ENCODE measurements around the gene CFAP74.

CFAP74 gene

GRCh38 chr1:2039251-2039650 is 35.7 kb upstream of the CFAP74 start:
- no peak for DNase-seq

GRCh38 chr1:2038229-2038628 is 34.6 kb upstream of the CFAP74 start:
- DNase-seq = no peak

- no peak for DNase-seq
Measured at GRCh38 chr1:2037314-2037979, 33.9 kb upstream of the CFAP74 start.

GRCh38 chr1:2036287-2036686 is 32.7 kb upstream of the CFAP74 start:
- no peak for DNase-seq

- DNase-seq = no peak
Measured at GRCh38 chr1:2033165-2033564, 29.6 kb upstream of the CFAP74 start.

GRCh38 chr1:2032737-2033136 is 29.2 kb upstream of the CFAP74 start:
- no peak for DNase-seq

- no peak for DNase-seq
Measured at GRCh38 chr1:2031546-2032540, 28.3 kb upstream of the CFAP74 start.

- DNase-seq = no peak
Measured at GRCh38 chr1:2030076-2030871, 26.7 kb upstream of the CFAP74 start.

- DNase-seq = no peak
Measured at GRCh38 chr1:2029561-2029960, 26.0 kb upstream of the CFAP74 start.

GRCh38 chr1:2028870-2029560 is 25.4 kb upstream of the CFAP74 start:
- DNase-seq = no peak

GRCh38 chr1:2027961-2028583 is 24.5 kb upstream of the CFAP74 start:
- no peak for DNase-seq

- DNase-seq = no peak
Measured at GRCh38 chr1:2025491-2025981, 21.9 kb upstream of the CFAP74 start.

- no peak for DNase-seq
Measured at GRCh38 chr1:2024887-2025286, 21.3 kb upstream of the CFAP74 start.

GRCh38 chr1:2024451-2024850 is 20.9 kb upstream of the CFAP74 start:
- DNase-seq = no peak

- no peak for DNase-seq
Measured at GRCh38 chr1:2023187-2023586, 19.6 kb upstream of the CFAP74 start.

- DNase-seq = no peak
Measured at GRCh38 chr1:2022063-2022770, 18.6 kb upstream of the CFAP74 start.

GRCh38 chr1:2021550-2021949 is 18.0 kb upstream of the CFAP74 start:
- DNase-seq = no peak

- DNase-seq = no peak
Measured at GRCh38 chr1:2020310-2020655, 16.7 kb upstream of the CFAP74 start.

- no peak for DNase-seq
Measured at GRCh38 chr1:2019571-2020309, 16.2 kb upstream of the CFAP74 start.

GRCh38 chr1:2019172-2019543 is 15.6 kb upstream of the CFAP74 start, which contains the start of gene GABRD:
GABRD (plus strand) TSS chr1:2019345; CDS start chr1:2019424, 79 bp downstream.
- no peak for DNase-seq

Measured in NCI-H2107 (cell line).